AG04450 (cell line): ENCODE data around the gene TNK2. TPM values are rescaled to one million over a fixed set of nuclear protein-coding genes. Genes with fewer than 3 reads are reported as not detected.

Source experiments
- CTCF ChIA-PET: fragments of 300-600, 350-600 bp; formaldehyde crosslinking; extraction: SDS; loops from one replicate; lab custom pipeline; 2022; ENCODE audit warnings: antibody characterized with exemption, inconsistent platforms; lab: Charles Lee
- POLR2A ChIA-PET: fragments of 350-600 bp; formaldehyde crosslinking; extraction: SDS; loops from one replicate; lab custom pipeline; 2021; ENCODE audit warnings: antibody characterized with exemption, inconsistent platforms; lab: Yijun Ruan, JAX
- DNase-seq: peaks from one replicate; pipeline ENCODE4 v3.0.0-alpha.2; 2011; ENCODE audit warnings: low read depth, low spot score
- H3K27ac ChIP-seq: one replicate; pipeline ENCODE4 v1.5.1; 2012; ENCODE audit warnings: low read depth, low read length, control low read depth
- H3K27me3 ChIP-seq: one replicate; pipeline ENCODE4 v1.6.0; 2012; ENCODE audit warnings: low read length; ENCODE audit not compliant: control insufficient read depth, insufficient read depth
- H3K4me3 ChIP-seq: 2 replicates; pipeline ENCODE4 v1.5.1; 2011; ENCODE audit warnings: mild to moderate bottlenecking, low read depth, low read length, control low read depth
- H3K9me3 ChIP-seq: 2 replicates; pipeline ENCODE4 v1.5.1; 2012; ENCODE audit warnings: low read length; ENCODE audit not compliant: control insufficient read depth, insufficient read depth
- CTCF ChIP-seq: IDR thresholded peaks from 2 replicates; pipeline ENCODE4 v1.5.1; 2011; ENCODE audit warnings: low read depth, low read length, control low read depth, inconsistent platforms
- polyA plus RNA-seq: library from polyadenylated mRNA; depleted of rRNA; stranded (reverse); fragments of >200 nt; gene quantifications from 2 replicates; pipeline ENCODE4 v1.2.3, GENCODE V29; 2011

The TNK2 gene
- polyA plus RNA-seq, 1 experiment = 2.7 TPM

- no peak for DNase-seq
- Histone ChIP-seq H3K27ac (no peak overlapping the region), H3K9me3 (no peaks in the 10 kb centered on the region; the same call in 1 of the 2 replicates), H3K4me3 (no peak overlapping the region), H3K27me3 (no peaks in the 10 kb centered on the region)
- no peak for TF ChIP-seq CTCF
- CTCF ChIA-PET = interaction anchor here (1.6 to 3.9 kb wide), 7 partner anchors 8 to 55 kb away, joined by 5 to 131 read pairs (median 17); no protein-coding TSS in a partner anchor
- POLR2A ChIA-PET = no interaction called here
Measured at GRCh38 chr3:195860456-195860855, 47.9 kb downstream of the TNK2 start.

- no peaks in the 10 kb centered on the region for H3K27me3 ChIP-seq
- CTCF ChIA-PET = interaction anchor here (0.8 to 11.1 kb wide), 16 partner anchors 9 to 65 kb away, joined by 3 to 143 read pairs (median 8); no protein-coding TSS in a partner anchor
- no peak overlapping the region for H3K4me3 ChIP-seq
- POLR2A ChIA-PET = interaction anchor here (0.8 kb wide), 1 partner anchor 31 kb away, joined by 3 read pairs; no protein-coding TSS in a partner anchor
- DNase-seq = no peak
- no peaks in the 10 kb centered on the region; the same call in 1 of the 2 replicates for H3K9me3 ChIP-seq
- H3K27ac ChIP-seq = no peak overlapping the region
- no peak for TF ChIP-seq CTCF
Measured at GRCh38 chr3:195859846-195860411, 48.4 kb downstream of the TNK2 start.

- CTCF ChIA-PET = interaction anchor here (0.7 to 11.1 kb wide), 17 partner anchors 9 to 120 kb away, joined by 3 to 143 read pairs (median 5); no protein-coding TSS in a partner anchor
- peak; percentile 41 for DNase-seq
- H3K27me3 ChIP-seq = no peaks in the 10 kb centered on the region
- H3K9me3 ChIP-seq = no peaks in the 10 kb centered on the region; the same call in 1 of the 2 replicates
- peak; percentile 98 for TF ChIP-seq CTCF
- POLR2A ChIA-PET = interaction anchor here (0.8 kb wide), 1 partner anchor 32 kb away, joined by 3 read pairs; no protein-coding TSS in a partner anchor
- no peak overlapping the region for H3K27ac ChIP-seq
- no peak overlapping the region for H3K4me3 ChIP-seq
Measured at GRCh38 chr3:195859061-195859845, 49.1 kb downstream of the TNK2 start.

GRCh38 chr3:195856410-195857084 is 51.8 kb downstream of the TNK2 start:
- Histone ChIP-seq H3K4me3 (no peak overlapping the region), H3K9me3 (no peaks in the 10 kb centered on the region; the same call in 1 of the 2 replicates), H3K27ac (no peak overlapping the region), H3K27me3 (no peaks in the 10 kb centered on the region)
- TF ChIP-seq CTCF = no peak
- no peak for DNase-seq
- POLR2A ChIA-PET = no interaction called here
- CTCF ChIA-PET = interaction anchor here (11.1 kb wide), 1 partner anchor 35 kb away, joined by 143 read pairs; no protein-coding TSS in a partner anchor
